ENCODE data around the gene ADAMTS6.
"Not testable (repeated sequence)": the region's sequence is repeated elsewhere in the genome, so short reads cannot be mapped to it uniquely, and the experiment has no call there.

ADAMTS6 gene, protein sequence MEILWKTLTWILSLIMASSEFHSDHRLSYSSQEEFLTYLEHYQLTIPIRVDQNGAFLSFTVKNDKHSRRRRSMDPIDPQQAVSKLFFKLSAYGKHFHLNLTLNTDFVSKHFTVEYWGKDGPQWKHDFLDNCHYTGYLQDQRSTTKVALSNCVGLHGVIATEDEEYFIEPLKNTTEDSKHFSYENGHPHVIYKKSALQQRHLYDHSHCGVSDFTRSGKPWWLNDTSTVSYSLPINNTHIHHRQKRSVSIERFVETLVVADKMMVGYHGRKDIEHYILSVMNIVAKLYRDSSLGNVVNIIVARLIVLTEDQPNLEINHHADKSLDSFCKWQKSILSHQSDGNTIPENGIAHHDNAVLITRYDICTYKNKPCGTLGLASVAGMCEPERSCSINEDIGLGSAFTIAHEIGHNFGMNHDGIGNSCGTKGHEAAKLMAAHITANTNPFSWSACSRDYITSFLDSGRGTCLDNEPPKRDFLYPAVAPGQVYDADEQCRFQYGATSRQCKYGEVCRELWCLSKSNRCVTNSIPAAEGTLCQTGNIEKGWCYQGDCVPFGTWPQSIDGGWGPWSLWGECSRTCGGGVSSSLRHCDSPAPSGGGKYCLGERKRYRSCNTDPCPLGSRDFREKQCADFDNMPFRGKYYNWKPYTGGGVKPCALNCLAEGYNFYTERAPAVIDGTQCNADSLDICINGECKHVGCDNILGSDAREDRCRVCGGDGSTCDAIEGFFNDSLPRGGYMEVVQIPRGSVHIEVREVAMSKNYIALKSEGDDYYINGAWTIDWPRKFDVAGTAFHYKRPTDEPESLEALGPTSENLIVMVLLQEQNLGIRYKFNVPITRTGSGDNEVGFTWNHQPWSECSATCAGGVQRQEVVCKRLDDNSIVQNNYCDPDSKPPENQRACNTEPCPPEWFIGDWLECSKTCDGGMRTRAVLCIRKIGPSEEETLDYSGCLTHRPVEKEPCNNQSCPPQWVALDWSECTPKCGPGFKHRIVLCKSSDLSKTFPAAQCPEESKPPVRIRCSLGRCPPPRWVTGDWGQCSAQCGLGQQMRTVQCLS (N-terminal part only)

GRCh38 chr5:65481635-65482295 is at the start of gene ADAMTS6:
Gene ADAMTS6 (minus strand): TSS chr5:65481920. CDS start chr5:65473673, 8,247 bp downstream.
- H3K27me3 Mint-ChIP-seq: peaks cover 5% of the 10 kb centered on the region
- intact Hi-C loops (cut with micrococcal nuclease): loop anchor here (2.0 to 10.0 kb wide), 4 partner anchors 267 to 844 kb away; no protein-coding TSS in a partner anchor
- peak within 1 kb of the TSS; percentile 78 for H3K27ac Mint-ChIP-seq
- peaks cover 13% of the 10 kb centered on the region for H3K4me1 Mint-ChIP-seq (ENCODE audit: low read depth)
- H3K4me3 Mint-ChIP-seq: peak within 1 kb of the TSS; percentile 86
- H3K36me3 Mint-ChIP-seq (ENCODE audit: low read depth): no peaks in the 10 kb centered on the region
- no peaks in the 10 kb centered on the region for H3K9me3 Mint-ChIP-seq

- H3K27me3 Mint-ChIP-seq: no peaks in the 10 kb centered on the region
- intact Hi-C loops (cut with micrococcal nuclease): no loop called here
- no peaks in the 10 kb centered on the region for H3K4me1 Mint-ChIP-seq (ENCODE audit: low read depth)
- no peak overlapping the region for H3K4me3 Mint-ChIP-seq
- no peak overlapping the region for H3K27ac Mint-ChIP-seq
- no peaks in the 10 kb centered on the region for H3K36me3 Mint-ChIP-seq (ENCODE audit: low read depth)
- H3K9me3 Mint-ChIP-seq: no peaks in the 10 kb centered on the region
Measured at GRCh38 chr5:65530904-65531303, 49.2 kb upstream of the ADAMTS6 start.

DNA sequence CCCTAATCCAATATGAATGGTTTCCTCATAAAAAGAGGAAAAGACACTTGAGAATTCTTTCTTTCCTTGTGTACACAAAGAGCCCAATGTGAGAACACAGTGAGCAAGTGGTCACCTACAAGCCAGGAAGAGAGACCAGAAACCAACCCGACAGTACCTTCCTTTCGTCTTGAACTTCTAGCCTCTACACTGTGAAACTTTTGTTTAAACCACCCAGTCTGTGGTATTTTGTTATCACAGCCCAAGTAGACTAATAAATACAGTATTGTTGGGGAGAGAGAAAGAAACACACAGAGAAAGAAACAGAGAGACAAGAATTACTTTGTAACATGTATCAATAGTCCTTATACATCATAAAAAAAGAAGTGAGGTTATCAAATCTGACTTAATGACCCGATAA is 44.0 kb upstream of the ADAMTS6 start:
- Mint-ChIP-seq H3K9me3 (no peaks in the 10 kb centered on the region), H3K27ac (no peak overlapping the region)

GRCh38 chr5:65512170-65512937 is 30.6 kb upstream of the ADAMTS6 start:
- no peaks in the 10 kb centered on the region for H3K4me1 Mint-ChIP-seq (ENCODE audit: low read depth)
- no peaks in the 10 kb centered on the region for H3K27me3 Mint-ChIP-seq
- H3K36me3 Mint-ChIP-seq (ENCODE audit: low read depth): no peaks in the 10 kb centered on the region
- H3K27ac Mint-ChIP-seq: no peak overlapping the region
- H3K4me3 Mint-ChIP-seq: no peak overlapping the region
- H3K9me3 Mint-ChIP-seq: no peaks in the 10 kb centered on the region
- intact Hi-C loops (cut with micrococcal nuclease): no loop called here

More for the DNA sequence above, 44.0 kb upstream of the ADAMTS6 start:
- H3K4me3 Mint-ChIP-seq: no peak overlapping the region
- peaks cover 12% of the 10 kb centered on the region for H3K36me3 Mint-ChIP-seq (ENCODE audit: low read depth)
- no peaks in the 10 kb centered on the region for H3K27me3 Mint-ChIP-seq
- intact Hi-C loops (cut with micrococcal nuclease): no loop called here
- H3K4me1 Mint-ChIP-seq (ENCODE audit: low read depth): no peaks in the 10 kb centered on the region

- H3K9me3 Mint-ChIP-seq: no peaks in the 10 kb centered on the region
- no peaks in the 10 kb centered on the region for H3K27me3 Mint-ChIP-seq
- no peak overlapping the region for H3K27ac Mint-ChIP-seq
- intact Hi-C loops (cut with micrococcal nuclease): no loop called here
- H3K4me3 Mint-ChIP-seq: no peak overlapping the region
- H3K36me3 Mint-ChIP-seq (ENCODE audit: low read depth): no peaks in the 10 kb centered on the region
- no peaks in the 10 kb centered on the region for H3K4me1 Mint-ChIP-seq (ENCODE audit: low read depth)
Measured at GRCh38 chr5:65508978-65509377, 27.3 kb upstream of the ADAMTS6 start.

- Mint-ChIP-seq H3K9me3 (peaks cover 2% of the 10 kb centered on the region), H3K27me3 (no peaks in the 10 kb centered on the region), H3K4me1 (ENCODE audit: low read depth) (no peaks in the 10 kb centered on the region), H3K27ac (no peak overlapping the region), H3K36me3 (ENCODE audit: low read depth) (no peaks in the 10 kb centered on the region), H3K4me3 (no peak overlapping the region)
- intact Hi-C loops (cut with micrococcal nuclease): no loop called here
Measured at GRCh38 chr5:65506961-65507360, 25.2 kb upstream of the ADAMTS6 start.

DNA sequence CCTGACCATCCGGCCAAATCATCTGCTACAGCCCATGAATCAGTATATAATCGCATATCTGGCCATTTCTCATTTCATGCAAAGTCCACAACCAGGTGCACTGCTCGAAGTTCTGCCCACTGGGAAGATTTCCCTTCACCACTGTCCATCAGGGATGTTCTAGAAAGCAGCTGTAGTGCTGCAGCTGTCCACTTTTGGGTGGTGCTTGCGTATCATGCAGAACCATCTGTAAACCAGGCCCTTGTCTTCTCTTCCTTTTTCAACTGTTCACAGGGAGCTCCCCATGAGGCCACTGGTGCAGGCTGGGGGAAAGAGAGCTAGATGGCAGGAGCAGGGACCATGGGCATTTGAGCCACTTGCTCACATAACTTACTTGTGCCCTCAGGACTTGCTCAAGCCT is 7.4 kb upstream of the ADAMTS6 start:
- Mint-ChIP-seq H3K4me3 (no peak overlapping the region), H3K27me3 (no peaks in the 10 kb centered on the region), H3K4me1 (ENCODE audit: low read depth) (no peaks in the 10 kb centered on the region), H3K27ac (no peak overlapping the region), H3K36me3 (ENCODE audit: low read depth) (no peaks in the 10 kb centered on the region), H3K9me3 (no peaks in the 10 kb centered on the region)
- intact Hi-C loops (cut with micrococcal nuclease): loop anchor here (10.0 kb wide), 1 partner anchor 274 kb away; no protein-coding TSS in a partner anchor

DNA sequence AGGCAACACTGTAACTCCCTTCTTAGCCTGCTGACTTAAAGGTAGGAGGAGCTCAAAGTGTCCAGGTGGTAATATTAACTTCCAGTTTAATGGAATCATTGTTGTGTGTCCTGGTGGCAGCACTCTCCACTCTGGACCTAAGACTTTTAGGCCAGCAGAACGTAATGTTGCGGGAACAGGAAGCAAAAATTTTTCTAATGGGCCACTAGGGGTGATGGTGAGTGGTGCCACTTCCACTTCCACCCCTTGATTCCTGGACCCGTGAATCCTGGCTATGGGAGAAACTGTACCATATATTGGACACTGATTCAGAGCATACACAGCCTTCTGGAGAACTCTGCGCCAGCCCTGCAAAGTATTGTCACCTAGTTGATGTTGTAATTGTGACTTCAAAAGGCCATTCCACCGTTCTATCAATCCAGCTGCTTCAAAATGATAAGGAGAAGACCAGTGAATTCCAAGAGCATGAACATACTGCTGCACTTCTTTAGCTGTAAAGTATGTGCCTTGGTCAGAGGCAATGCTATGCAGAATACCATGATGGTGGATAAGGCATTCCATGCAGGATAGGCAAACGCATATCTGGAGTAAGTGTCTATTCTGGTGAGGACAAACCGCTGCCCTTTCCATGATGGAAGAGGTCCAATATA is 6.4 kb upstream of the ADAMTS6 start:
- H3K4me3 Mint-ChIP-seq; H3K27ac Mint-ChIP-seq; H3K4me1 Mint-ChIP-seq (ENCODE audit: low read depth); H3K27me3 Mint-ChIP-seq; H3K9me3 Mint-ChIP-seq; H3K36me3 Mint-ChIP-seq (ENCODE audit: low read depth): not testable (repeated sequence)
- intact Hi-C loops (cut with micrococcal nuclease): loop anchor here (10.0 kb wide), 1 partner anchor 273 kb away; no protein-coding TSS in a partner anchor

- not testable (repeated sequence) for H3K4me3 Mint-ChIP-seq; H3K4me1 Mint-ChIP-seq (ENCODE audit: low read depth); H3K27ac Mint-ChIP-seq; H3K9me3 Mint-ChIP-seq; H3K36me3 Mint-ChIP-seq (ENCODE audit: low read depth); H3K27me3 Mint-ChIP-seq
- intact Hi-C loops (cut with micrococcal nuclease): loop anchor here (10.0 kb wide), 1 partner anchor 272 kb away; no protein-coding TSS in a partner anchor
Measured at GRCh38 chr5:65486803-65487202, 5.1 kb upstream of the ADAMTS6 start.

- Mint-ChIP-seq H3K27me3 (peaks cover 4% of the 10 kb centered on the region), H3K36me3 (ENCODE audit: low read depth) (no peaks in the 10 kb centered on the region), H3K27ac (no peak overlapping the region), H3K4me1 (ENCODE audit: low read depth) (peaks cover 13% of the 10 kb centered on the region), H3K4me3 (no peak overlapping the region), H3K9me3 (no peaks in the 10 kb centered on the region)
- intact Hi-C loops (cut with micrococcal nuclease): loop anchor here (10.0 kb wide), 1 partner anchor 271 kb away; no protein-coding TSS in a partner anchor
Measured at GRCh38 chr5:65485405-65485804, 3.7 kb upstream of the ADAMTS6 start.

DNA sequence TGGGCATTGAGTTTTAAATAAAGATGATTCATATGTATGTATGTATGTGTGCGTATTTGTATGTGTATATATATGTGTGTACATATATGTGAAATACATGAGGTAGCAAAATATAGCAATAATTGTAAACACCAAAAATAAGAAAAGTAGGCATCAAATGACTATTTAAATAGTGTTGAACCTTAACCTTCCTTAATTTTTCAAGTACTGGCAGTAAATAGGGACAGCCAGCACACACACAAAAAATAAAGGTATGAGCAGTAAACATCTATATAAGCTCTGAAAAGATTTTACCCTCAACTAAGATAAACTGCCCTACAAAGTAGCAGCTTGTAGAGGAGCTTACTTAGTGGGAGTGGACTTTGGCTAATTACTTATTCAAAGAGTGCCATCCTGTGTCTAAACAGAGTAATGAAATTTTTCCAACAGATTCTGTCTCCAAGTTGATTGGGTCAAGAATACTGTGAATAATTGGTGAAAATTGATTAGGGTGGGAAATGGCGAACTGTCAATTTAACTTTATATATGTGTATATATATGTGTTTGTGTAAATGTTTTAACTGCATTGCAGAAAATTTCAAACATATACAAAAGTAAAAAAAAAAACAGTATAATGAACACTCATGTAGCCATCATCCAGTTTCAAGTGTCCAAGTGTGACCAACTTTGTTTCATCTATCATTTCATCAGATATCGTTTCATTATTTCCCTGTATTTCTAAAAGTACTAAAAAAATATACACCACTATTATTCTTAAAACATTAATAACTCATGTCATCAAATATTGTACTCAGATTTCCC is 2.0 kb upstream of the ADAMTS6 start:
- H3K4me3 Mint-ChIP-seq: peak overlapping the region; percentile 86
- no peaks in the 10 kb centered on the region for H3K36me3 Mint-ChIP-seq (ENCODE audit: low read depth)
- H3K27me3 Mint-ChIP-seq: peaks cover 4% of the 10 kb centered on the region
- intact Hi-C loops (cut with micrococcal nuclease): loop anchor here (1.0 to 10.0 kb wide), 5 partner anchors 269 to 846 kb away; no protein-coding TSS in a partner anchor
- H3K9me3 Mint-ChIP-seq: no peaks in the 10 kb centered on the region
- peaks cover 13% of the 10 kb centered on the region for H3K4me1 Mint-ChIP-seq (ENCODE audit: low read depth)
- peak overlapping the region; percentile 78 for H3K27ac Mint-ChIP-seq
